HG03280 (cell line): ENCODE results near the gene SBF1.

Experiments
- ATAC-seq: cut with Tn5 transposase; IDR thresholded peaks from one replicate; pipeline ENCODE4 v1.9.1; 2021; ENCODE audit warnings: mild to moderate bottlenecking, moderate library complexity; ENCODE audit not compliant: unreplicated experiment

Gene SBF1

GRCh38 chr22:50467773-50468440 lies 6.9 kb downstream of the SBF1 start:
- ATAC-seq: no peak

- ATAC-seq: no peak
These were observed 7.5 kb downstream of the SBF1 start for GRCh38 chr22:50467341-50467740.

GRCh38 chr22:50465066-50465930 lies 9.5 kb downstream of the SBF1 start:
- no peak for ATAC-seq

- ATAC-seq: no peak
These were observed 10.4 kb downstream of the SBF1 start for GRCh38 chr22:50464451-50464850.

GRCh38 chr22:50463188-50463900 lies 11.5 kb downstream of the SBF1 start:
- no peak for ATAC-seq

DNA sequence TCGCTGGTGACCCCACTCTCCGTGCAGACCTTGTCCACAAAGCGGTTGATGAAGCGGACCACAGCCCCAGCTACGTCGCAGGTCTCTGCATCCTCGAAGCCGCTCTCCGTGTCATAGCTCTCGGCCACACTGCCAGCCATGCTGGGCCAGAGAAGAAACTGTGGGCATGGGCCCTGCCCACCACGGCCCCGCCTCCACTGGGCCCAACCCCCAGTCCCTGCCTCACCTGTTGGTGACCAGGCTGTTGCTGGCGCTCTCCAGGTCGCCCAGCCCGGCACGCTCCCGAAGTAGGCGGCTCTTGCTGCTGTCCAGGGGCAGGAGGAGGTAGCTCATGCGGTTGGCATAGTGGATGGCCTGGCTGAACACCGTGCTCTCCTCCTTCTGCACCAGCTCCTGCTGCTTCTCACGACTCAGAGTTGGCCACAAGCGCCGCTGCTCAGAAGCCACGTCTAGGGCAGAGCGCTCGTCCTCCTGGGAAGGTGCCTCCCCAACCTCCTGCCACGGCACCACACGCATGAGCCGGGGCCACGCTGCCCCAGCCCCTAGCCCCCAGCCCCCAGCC lies 12.8 kb downstream of the SBF1 start:
- no peak for ATAC-seq

GRCh38 chr22:50461536-50461935 lies 13.3 kb downstream of the SBF1 start:
- ATAC-seq: no peak

- no peak for ATAC-seq
These were observed 13.9 kb downstream of the SBF1 start for GRCh38 chr22:50460938-50461337.

DNA sequence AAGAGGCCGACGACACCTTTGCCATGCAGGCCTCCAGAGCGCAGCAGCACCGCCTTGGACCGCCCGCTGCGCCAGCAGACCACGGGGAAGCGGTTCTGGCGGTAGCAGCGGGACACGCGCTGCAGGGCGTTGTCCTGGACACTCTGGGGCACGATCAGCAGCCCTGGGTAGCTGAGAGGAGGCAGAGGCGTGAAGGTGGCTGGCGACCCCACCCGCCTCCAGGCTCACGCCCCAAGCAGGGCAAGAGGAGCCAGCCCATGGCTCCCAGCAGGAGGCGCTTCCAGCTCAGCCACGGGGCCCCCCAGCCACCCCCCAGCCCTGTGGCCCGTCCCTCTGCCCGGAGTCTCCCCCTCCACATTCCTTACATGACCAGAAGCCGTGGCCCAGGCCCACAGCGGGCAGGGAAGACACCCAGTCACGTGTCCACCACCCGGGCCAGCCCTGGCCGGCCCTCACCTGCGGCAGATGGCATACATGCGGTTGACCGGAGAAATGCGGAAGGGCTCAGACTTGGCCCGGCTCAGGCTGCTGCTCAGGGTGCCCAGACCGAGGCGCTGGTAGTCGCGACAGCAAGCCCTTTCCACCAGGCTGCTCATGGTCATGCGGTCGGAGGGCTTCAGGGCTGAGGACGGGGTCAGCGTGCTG lies 15.2 kb downstream of the SBF1 start:
- no peak for ATAC-seq

- ATAC-seq: no peak
These were observed 15.8 kb downstream of the SBF1 start for GRCh38 chr22:50459016-50459415.

DNA sequence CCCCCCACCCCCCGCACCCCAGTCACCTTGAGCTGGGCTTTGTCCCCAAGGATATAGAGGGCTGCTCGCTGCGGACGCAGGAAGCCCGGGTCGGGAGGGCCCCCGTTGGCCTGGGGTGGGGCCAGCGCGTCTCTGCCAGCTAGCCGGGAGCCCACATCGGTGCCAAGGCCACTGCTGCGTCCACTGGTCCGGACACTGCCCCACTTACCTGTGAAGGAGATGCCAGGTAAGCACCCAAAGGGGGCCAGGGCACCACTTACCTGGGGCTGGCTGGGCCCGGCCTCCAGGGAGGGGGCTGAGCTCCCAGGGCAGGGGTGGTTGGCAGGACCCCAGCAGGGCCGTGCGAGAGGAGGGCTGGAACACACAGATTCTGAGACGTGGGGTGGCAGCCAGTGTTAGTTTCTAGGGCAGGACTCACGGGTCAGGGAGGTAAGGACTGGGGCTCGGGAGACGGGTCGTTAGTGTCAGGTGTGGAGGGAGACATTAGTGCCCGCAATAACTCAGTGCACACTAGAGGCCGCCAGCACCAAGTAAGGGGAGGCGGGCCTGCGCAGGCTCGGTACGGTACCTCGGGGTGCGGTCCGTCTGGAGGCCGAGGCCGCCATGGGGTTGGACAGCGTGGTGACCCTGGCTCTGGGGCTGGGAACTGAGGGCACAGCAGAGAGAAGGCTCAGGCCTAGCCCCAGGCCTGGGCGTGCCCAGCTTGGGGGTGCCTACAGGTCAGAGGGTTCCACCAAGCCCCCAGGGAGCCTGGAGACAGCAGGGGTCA lies 18.2 kb downstream of the SBF1 start:
- ATAC-seq: no peak

- no peak for ATAC-seq
These were observed 18.8 kb downstream of the SBF1 start for GRCh38 chr22:50456026-50456425.

DNA sequence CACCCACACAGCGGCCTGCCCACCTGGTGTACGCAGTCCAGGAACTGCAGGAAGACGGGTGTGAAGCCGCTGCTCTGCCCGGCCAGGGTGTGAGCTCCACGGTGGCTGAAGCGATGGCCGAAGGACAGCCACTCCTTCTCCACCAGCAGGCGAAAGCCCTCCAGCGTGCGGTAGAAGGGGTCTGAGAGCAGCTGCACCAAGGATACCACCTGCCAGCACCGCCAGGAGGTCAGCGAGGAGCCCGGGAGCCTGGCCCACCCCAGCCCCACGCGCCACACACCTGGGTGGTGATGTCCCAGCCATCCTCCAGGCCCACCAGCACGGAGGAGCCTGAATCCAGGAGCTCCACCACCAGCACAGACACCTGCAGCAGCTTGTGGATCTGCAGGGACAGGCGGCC lies 19.6 kb downstream of the SBF1 start:
- ATAC-seq: no peak

GRCh38 chr22:50454556-50455075 lies 20.2 kb downstream of the SBF1 start:
- no peak for ATAC-seq

DNA sequence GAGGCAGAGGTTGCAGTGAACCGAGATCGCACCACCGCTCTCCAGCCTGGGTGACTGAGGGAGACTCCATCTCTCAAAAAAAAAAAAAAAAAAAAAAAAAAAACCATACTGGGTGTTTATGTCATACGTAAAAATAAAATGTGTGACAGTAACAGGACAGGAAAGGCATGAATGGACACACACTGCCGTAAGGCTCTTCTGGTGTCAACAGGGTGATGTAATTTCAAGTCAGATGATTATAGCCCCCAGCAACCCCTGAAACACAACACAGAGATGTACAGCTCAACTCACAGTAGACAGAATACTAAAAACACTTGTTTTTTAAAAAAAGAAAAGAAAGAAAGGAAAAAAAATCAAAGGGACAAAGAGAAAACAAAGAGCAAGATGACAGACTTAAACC lies 22.2 kb downstream of the SBF1 start:
- no peak for ATAC-seq

GRCh38 chr22:50447576-50448551 lies 27.0 kb downstream of the SBF1 start:
- no peak for ATAC-seq

- ATAC-seq: no peak
These were observed 27.9 kb downstream of the SBF1 start for GRCh38 chr22:50446708-50447575.
